K562 (cell line): ENCODE data around the gene KLF13. TPM values are rescaled to one million over a fixed set of nuclear protein-coding genes. Genes with fewer than 3 reads are reported as not detected.

Experiments used
- BACH1 ChIP-seq: fragments of 200-800 bp; sonication (Bioruptor generic); IDR thresholded peaks from 2 replicates; pipeline ENCODE4 v1.6.1; 2016; ENCODE audit warnings: missing genetic modification characterization, missing compliant biosample characterization
- CBFA2T2 ChIP-seq: fragments of 450-650 bp; conservative IDR thresholded peaks from 2 replicates; pipeline ENCODE4 v1.6.1; 2017; ENCODE audit warnings: mild to moderate bottlenecking
- CBX5 ChIP-seq: IDR thresholded peaks from 2 replicates; pipeline ENCODE4 v1.6.1; 2014; ENCODE audit warnings: low read depth, borderline replicate concordance
- CBX8 ChIP-seq: fragments of 200-600 bp; sonication (generic); IDR thresholded peaks from 2 replicates; pipeline ENCODE4 v1.6.1; 2012; ENCODE audit warnings: borderline replicate concordance, mixed run types, low read depth, mild to moderate bottlenecking, moderate library complexity, mixed read lengths, low read length, control low read depth, inconsistent platforms; ENCODE audit not compliant: poor library complexity, severe bottlenecking; ENCODE audit errors: extremely low read depth
- ETV6 ChIP-seq, 3 experiments: fragments of 150-350 bp in 1 of 3; sonication (generic) in 1 of 3; formaldehyde crosslinking in 1 of 3; IDR thresholded peaks; 2 replicates each; pipeline versions ENCODE4 v1.6.1 to v1.8.0; 2014 to 2022; ENCODE audit warnings: borderline replicate concordance in 2 of 3, low read depth in 2 of 3, antibody characterized with exemption in 1 of 3, low read length in 1 of 3, mild to moderate bottlenecking in 1 of 3, missing genetic modification reagents in 1 of 3
- HCFC1 ChIP-seq: IDR thresholded peaks from 2 replicates; pipeline ENCODE4 v1.6.1; 2012; ENCODE audit warnings: low read depth, low read length, improper control_type of control experiment
- HLTF ChIP-seq: fragments of 450-650 bp; IDR thresholded peaks from 2 replicates; pipeline ENCODE4 v1.6.1; 2016
- MCM3 ChIP-seq: fragments of 450-650 bp; IDR thresholded peaks from 2 replicates; pipeline ENCODE4 v1.6.1; 2016
- MTA1 ChIP-seq: fragments of 450-650 bp; IDR thresholded peaks from 2 replicates; pipeline ENCODE4 v1.6.1; 2017; ENCODE audit warnings: borderline replicate concordance
- MTF1 ChIP-seq: fragments of 250-450 bp; sonication (Bioruptor Pico); IDR thresholded peaks from 2 replicates; pipeline ENCODE4 v1.9.0; 2021; ENCODE audit warnings: moderate library complexity, mild to moderate bottlenecking, inconsistent platforms, borderline replicate concordance
- NFYB ChIP-seq: IDR thresholded peaks from 2 replicates; pipeline ENCODE4 v1.6.1; 2011; ENCODE audit warnings: mild to moderate bottlenecking, moderate library complexity; ENCODE audit not compliant: insufficient read length; ENCODE audit errors: extremely low read depth
- NR4A1 ChIP-seq, 2 experiments: fragments of 250-450 bp in 1 of 2; fragments of 450-650 bp in 1 of 2; sonication (Bioruptor Pico) in 1 of 2; IDR thresholded peaks; 2 replicates each; pipeline versions ENCODE4 v1.4.0 to v1.6.1; 2016 to 2020; ENCODE audit warnings: mild to moderate bottlenecking in 2 of 2, missing compliant biosample characterization in 1 of 2, missing genetic modification characterization in 1 of 2, moderate library complexity in 1 of 2
- PHF21A ChIP-seq: fragments of 450-650 bp; IDR thresholded peaks from 2 replicates; pipeline ENCODE4 v1.6.1; 2017; ENCODE audit warnings: low read depth, borderline replicate concordance
- POLR2H ChIP-seq: IDR thresholded peaks from 2 replicates; pipeline ENCODE4 v1.6.1; 2016; ENCODE audit warnings: missing genetic modification characterization, low read depth, mild to moderate bottlenecking, control low read depth, missing compliant biosample characterization, moderate library complexity
- SP1 ChIP-seq: sonication (generic); formaldehyde crosslinking; IDR thresholded peaks from 2 replicates; pipeline ENCODE4 v1.8.1; 2022; ENCODE audit warnings: mild to moderate bottlenecking, missing genetic modification reagents
- XRCC5 ChIP-seq: fragments of 200-400 bp; formaldehyde crosslinking; IDR thresholded peaks from 2 replicates; pipeline ENCODE4 v1.6.1; 2017; ENCODE audit warnings: low read depth, mild to moderate bottlenecking, low read length
- ZNF445 ChIP-seq: fragments of 250-450 bp; sonication (Bioruptor Pico); IDR thresholded peaks from 2 replicates; pipeline ENCODE4 v1.4.0; 2020; ENCODE audit warnings: low read depth, mild to moderate bottlenecking, moderate library complexity
- ZNF668 ChIP-seq: fragments of 250-450 bp; sonication (Bioruptor Pico); IDR thresholded peaks from 2 replicates; pipeline ENCODE4 v1.8.0; 2022; ENCODE audit warnings: mild to moderate bottlenecking, inconsistent platforms
- ZNF785 ChIP-seq: fragments of 250-450 bp; sonication (Bioruptor Pico); IDR thresholded peaks from 2 replicates; pipeline ENCODE4 v1.4.0; 2020; ENCODE audit warnings: mild to moderate bottlenecking
- polyA plus RNA-seq, 8 experiments: library from polyadenylated mRNA; depleted of rRNA in 4 of 8; stranded (reverse) in 5 of 8; unstranded in 3 of 8; fragments of >200 nt; fragmentation: Nextera tagmentation in 2 of 8; fragmentation: Illumina TruSeq in 1 of 8; extraction: Ambion mirVana in 2 of 8; extraction: Trizol in 1 of 8; gene quantifications; 2 replicates each; pipeline versions ENCODE4 v1.2.1 to v1.2.3, GENCODE V29; 2011 to 2014; ENCODE audit warnings: inconsistent platforms in 1 of 8, missing spikeins in 1 of 8
- total RNA-seq, 7 experiments: library from RNA; depleted of rRNA in 6 of 7; stranded (reverse); fragments of >200 nt in 6 of 7; fragmentation: Illumina TruSeq in 2 of 7; extraction: Trizol in 2 of 7; gene quantifications; 2 replicates each; pipeline versions ENCODE4 v1.2.1 to v1.2.3, GENCODE V29; 2011 to 2021; ENCODE audit warnings: low replicate concordance in 1 of 7
- TF ChIP-seq, protein P1 (sequence below): IDR thresholded peaks from 3 replicates; pipeline ENCODE4 v1.6.1; 2011; ENCODE audit warnings: borderline replicate concordance, mild to moderate bottlenecking; ENCODE audit not compliant: insufficient read length, insufficient read depth
- TF ChIP-seq, protein P2 (sequence below): fragments of 250-450 bp; sonication (Bioruptor Pico); IDR thresholded peaks from 2 replicates; pipeline ENCODE4 v1.4.0; 2020; ENCODE audit warnings: mild to moderate bottlenecking, moderate library complexity
- TF ChIP-seq, protein P3 (sequence below): fragments of 450-650 bp; IDR thresholded peaks from 2 replicates; pipeline ENCODE4 v1.6.1; 2014; ENCODE audit warnings: low read depth, mild to moderate bottlenecking, moderate library complexity, borderline replicate concordance

KLF13 gene
- total and polyA plus RNA-seq, 9 of the 15 experiments (the other 6 are each of a cell fraction or from before 2014, with no cell fraction given) = 1.8 to 10.5 (median 4.8) TPM

DNA sequence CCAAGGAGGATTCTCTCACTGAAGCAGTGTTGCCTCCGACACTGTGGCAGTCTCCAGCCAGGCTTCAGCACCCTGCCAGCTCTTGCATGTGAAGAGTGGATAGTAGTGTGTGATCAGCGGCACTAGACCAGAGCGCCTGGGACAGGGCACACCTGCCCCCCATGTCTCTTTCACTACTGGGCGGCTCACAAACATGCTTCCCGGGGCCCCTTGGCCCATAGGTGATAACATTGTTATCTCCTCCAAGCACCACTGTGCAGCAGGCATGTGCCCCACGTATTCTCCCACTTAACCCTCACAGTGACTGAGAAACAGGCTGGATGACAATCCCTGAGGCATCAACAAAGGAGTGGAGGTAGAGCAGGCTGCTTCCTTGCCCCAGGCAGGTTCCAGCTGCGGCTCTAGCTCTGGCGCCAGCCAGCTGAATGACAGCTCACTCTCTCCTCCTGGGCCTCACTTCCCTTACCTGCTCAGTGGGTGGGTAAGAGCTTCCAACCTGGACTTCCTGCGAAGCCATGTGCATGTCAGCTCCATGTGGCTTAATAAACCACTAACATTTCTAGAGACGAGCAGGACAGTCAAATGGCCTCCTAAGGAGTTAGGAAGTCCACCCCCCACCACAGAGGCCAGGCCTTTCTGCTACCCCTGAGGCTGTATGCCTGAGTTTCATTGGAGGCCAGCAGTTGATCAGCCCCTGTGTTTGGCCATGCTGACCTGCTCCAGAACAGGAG lies 37.8 kb downstream of the KLF13 start (continued):
- TF ChIP-seq POLR2H (no peak), ZNF445 (no peak), MTF1 (CRISPR knock-in tag) (no peak), MTA1 (no peak), CBX8 (no peak), CBX5 (no peak), CBFA2T2 (peak; percentile 63), SP1 (CRISPR knock-in tag) (no peak), ZNF668 (no peak), ETV6 (IDR thresholded peaks at IDR 0.05; ENCODE audit: borderline replicate concordance in 1 of 2, low read depth in 2 of 2, low read length in 1 of 2) (no peak), ETV6 (CRISPR knock-in tag; IDR thresholded peaks at IDR 0.05; ENCODE audit: borderline replicate concordance) (no peak), BACH1 (tag) (no peak), HLTF (no peak), HCFC1 (no peak), NFYB (no peak), NR4A1 (CRISPR knock-in tag; IDR thresholded peaks at IDR 0.05) (no peak), NR4A1 (tag; IDR thresholded peaks at IDR 0.05) (0 out of 2 replicates have a peak, but pooled peaks have one; percentile 26), PHF21A (no peak), XRCC5 (no peak), MCM3 (no peak), ZNF785 (CRISPR knock-in tag) (no peak)
- TF ChIP-seq, protein P1, sequence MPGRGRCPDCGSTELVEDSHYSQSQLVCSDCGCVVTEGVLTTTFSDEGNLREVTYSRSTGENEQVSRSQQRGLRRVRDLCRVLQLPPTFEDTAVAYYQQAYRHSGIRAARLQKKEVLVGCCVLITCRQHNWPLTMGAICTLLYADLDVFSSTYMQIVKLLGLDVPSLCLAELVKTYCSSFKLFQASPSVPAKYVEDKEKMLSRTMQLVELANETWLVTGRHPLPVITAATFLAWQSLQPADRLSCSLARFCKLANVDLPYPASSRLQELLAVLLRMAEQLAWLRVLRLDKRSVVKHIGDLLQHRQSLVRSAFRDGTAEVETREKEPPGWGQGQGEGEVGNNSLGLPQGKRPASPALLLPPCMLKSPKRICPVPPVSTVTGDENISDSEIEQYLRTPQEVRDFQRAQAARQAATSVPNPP = no peak
- TF ChIP-seq, protein P2, sequence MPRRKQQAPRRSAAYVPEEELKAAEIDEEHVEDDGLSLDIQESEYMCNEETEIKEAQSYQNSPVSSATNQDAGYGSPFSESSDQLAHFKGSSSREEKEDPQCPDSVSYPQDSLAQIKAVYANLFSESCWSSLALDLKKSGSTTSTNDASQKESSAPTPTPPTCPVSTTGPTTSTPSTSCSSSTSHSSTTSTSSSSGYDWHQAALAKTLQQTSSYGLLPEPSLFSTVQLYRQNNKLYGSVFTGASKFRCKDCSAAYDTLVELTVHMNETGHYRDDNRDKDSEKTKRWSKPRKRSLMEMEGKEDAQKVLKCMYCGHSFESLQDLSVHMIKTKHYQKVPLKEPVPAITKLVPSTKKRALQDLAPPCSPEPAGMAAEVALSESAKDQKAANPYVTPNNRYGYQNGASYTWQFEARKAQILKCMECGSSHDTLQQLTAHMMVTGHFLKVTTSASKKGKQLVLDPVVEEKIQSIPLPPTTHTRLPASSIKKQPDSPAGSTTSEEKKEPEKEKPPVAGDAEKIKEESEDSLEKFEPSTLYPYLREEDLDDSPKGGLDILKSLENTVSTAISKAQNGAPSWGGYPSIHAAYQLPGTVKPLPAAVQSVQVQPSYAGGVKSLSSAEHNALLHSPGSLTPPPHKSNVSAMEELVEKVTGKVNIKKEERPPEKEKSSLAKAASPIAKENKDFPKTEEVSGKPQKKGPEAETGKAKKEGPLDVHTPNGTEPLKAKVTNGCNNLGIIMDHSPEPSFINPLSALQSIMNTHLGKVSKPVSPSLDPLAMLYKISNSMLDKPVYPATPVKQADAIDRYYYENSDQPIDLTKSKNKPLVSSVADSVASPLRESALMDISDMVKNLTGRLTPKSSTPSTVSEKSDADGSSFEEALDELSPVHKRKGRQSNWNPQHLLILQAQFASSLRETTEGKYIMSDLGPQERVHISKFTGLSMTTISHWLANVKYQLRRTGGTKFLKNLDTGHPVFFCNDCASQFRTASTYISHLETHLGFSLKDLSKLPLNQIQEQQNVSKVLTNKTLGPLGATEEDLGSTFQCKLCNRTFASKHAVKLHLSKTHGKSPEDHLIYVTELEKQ (CRISPR knock-in tag) = no peak
- TF ChIP-seq, protein P3, sequence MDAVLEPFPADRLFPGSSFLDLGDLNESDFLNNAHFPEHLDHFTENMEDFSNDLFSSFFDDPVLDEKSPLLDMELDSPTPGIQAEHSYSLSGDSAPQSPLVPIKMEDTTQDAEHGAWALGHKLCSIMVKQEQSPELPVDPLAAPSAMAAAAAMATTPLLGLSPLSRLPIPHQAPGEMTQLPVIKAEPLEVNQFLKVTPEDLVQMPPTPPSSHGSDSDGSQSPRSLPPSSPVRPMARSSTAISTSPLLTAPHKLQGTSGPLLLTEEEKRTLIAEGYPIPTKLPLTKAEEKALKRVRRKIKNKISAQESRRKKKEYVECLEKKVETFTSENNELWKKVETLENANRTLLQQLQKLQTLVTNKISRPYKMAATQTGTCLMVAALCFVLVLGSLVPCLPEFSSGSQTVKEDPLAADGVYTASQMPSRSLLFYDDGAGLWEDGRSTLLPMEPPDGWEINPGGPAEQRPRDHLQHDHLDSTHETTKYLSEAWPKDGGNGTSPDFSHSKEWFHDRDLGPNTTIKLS = no peak
